ENCODE data around the gene TMEM225B.
"Not testable (repeated sequence)": the region's sequence is repeated elsewhere in the genome, so short reads cannot be mapped to it uniquely, and the experiment has no call there.

DNA sequence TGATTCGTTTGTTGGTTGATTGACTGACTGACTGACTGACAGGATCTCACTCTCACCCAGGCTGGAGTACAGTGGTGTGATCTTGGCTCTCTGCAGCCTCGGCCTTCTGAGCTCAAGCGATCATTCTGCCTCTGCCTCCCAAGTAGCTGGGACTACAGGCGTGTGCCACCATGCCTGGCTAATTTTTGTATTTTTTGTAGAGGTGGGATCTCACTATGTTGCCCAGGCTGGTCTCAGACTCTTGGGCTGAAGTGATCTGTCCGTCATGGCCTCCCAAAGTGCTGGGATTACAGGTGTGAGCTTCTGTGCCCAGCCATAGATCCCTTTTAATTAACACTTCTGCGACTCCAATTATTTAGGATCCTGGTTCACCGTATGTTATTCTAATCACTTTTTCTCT lies 29.3 kb upstream of the TMEM225B start:
- TF ChIP-seq POLR2A (IDR thresholded peaks at IDR 0.05); POLR2AphosphoS5 (IDR thresholded peaks at IDR 0.05; ENCODE audit: insufficient read depth in 1 of 2, low read depth in 1 of 2): not testable (repeated sequence)
- TF ChIP-seq, protein P1, sequence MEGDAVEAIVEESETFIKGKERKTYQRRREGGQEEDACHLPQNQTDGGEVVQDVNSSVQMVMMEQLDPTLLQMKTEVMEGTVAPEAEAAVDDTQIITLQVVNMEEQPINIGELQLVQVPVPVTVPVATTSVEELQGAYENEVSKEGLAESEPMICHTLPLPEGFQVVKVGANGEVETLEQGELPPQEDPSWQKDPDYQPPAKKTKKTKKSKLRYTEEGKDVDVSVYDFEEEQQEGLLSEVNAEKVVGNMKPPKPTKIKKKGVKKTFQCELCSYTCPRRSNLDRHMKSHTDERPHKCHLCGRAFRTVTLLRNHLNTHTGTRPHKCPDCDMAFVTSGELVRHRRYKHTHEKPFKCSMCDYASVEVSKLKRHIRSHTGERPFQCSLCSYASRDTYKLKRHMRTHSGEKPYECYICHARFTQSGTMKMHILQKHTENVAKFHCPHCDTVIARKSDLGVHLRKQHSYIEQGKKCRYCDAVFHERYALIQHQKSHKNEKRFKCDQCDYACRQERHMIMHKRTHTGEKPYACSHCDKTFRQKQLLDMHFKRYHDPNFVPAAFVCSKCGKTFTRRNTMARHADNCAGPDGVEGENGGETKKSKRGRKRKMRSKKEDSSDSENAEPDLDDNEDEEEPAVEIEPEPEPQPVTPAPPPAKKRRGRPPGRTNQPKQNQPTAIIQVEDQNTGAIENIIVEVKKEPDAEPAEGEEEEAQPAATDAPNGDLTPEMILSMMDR (IDR thresholded peaks at IDR 0.05) = not testable (repeated sequence)
